HG02623 (cell line): ENCODE results near the gene CA4.

Source experiments
- ATAC-seq: cut with Tn5 transposase; IDR thresholded peaks from one replicate; pipeline ENCODE4 v1.9.1; 2021; ENCODE audit warnings: moderate library complexity; ENCODE audit not compliant: unreplicated experiment

The CA4 gene

DNA sequence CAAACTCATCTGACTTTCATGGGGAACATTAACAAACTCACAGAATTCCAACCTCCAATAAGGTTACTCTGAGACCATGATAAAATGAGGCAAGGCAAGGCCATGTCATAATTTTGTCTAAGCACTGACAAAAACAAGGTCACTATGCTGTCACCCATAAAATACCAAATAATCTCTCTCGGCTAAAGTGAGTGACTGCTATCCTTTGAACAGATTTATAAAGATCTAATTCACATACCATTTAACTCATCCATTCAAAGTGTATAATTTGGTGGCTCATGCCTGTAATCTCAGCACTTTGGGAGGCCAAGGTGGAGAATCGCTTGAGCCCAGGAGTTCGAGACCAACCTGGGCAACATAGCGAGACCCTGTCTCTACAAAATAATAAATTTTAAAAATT lies 20.6 kb upstream of the CA4 start:
- ATAC-seq: no peak

DNA sequence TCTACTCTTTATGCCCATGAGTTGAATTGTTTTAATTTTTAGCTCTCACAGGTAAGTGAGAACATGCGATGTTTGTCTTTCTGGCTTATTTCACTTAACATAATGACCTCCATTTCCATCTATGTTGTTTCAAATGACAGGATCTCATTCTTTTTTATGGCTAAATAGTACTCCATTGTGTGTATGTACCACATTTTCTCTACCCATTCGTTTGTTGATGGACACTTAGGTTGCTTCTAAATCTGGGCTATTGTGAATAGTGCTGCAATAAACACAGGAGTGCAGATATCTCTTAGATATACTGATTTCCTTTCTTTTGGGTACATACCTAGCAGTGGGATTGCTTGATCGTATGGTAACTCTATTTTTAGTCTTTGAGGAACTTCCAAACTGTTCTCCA lies 19.3 kb upstream of the CA4 start:
- no peak for ATAC-seq

DNA sequence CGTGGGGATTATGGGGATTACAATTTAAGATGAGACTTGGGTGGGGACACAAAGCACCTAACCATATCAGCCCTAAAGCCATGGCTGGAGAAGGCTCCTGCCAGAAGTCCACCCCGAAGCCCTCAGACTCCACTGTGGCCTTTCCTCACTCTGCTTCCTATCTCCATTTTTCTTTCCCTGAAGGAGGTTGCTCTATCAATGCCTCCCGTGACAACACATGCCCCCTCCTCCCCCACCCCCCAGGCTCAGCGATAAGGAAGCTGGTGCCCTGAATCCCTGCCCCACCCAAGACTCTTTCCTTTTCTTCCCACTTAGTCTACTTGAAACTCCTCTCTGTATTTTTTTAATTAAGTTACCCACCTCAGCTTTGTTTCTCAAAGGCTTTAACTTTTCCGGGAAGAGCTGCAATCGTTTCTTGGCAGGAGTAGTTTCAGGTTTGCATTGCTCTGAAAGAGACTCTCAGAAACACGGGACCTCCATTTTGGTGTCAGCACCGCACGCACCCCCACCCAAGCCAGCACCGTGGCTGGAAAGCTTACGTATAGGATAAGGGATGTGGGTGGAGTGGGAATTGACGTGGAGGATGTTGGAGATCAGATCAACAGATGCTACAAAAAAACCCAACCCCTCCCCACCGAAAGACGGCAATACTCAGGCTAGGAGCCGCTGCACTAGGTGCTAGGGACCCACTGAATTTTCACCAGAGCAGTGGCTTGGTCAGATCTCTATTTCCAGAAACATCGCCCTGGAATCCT lies 15.2 kb upstream of the CA4 start:
- peak; percentile 5 for ATAC-seq

DNA sequence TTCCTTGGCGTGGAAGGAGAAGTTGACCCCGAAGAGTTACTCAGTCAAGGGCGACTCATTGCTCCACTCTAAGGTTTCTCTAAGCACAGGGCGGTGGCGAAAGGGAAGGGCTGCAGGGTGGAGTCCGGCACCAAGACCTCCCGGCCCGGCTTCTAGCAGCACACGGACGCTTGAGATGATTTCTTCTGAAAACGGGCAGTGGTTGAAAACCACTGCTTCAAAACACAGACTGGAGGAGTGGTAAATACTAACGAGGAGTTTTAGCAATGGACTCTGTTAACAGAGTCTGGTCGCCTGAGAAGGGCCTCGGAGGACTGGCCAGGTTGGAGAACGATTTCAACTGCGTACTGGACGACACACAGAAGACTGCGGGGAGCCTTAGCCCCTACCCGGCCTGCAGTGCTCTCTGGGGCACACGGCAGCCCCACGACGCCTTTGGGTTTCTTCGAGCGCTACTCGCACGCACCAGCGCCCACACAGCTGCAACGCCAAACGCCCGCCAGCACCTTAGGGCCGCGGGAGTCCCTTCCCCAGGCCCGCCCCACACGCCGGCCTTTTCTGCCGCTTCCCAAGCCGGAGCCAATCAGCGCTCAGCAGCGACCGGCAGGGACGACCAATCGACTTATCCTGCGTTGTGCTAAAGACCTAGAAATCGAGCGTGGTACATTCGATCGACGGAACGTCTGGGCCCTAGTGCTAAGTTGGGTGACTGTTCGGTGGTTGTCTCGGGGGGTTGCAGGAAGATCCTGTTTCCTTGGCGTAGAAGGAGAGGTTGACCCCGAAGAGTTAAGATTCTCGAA lies 14.4 kb upstream of the CA4 start:
- peak; percentile 75 for ATAC-seq

- ATAC-seq: no peak
Observed at GRCh38 chr17:60135951-60136666, 13.7 kb upstream of the CA4 start.

GRCh38 chr17:60137731-60138130 lies 12.0 kb upstream of the CA4 start:
- no peak for ATAC-seq

- ATAC-seq: no peak
Observed at GRCh38 chr17:60138769-60139437, 10.9 kb upstream of the CA4 start.

DNA sequence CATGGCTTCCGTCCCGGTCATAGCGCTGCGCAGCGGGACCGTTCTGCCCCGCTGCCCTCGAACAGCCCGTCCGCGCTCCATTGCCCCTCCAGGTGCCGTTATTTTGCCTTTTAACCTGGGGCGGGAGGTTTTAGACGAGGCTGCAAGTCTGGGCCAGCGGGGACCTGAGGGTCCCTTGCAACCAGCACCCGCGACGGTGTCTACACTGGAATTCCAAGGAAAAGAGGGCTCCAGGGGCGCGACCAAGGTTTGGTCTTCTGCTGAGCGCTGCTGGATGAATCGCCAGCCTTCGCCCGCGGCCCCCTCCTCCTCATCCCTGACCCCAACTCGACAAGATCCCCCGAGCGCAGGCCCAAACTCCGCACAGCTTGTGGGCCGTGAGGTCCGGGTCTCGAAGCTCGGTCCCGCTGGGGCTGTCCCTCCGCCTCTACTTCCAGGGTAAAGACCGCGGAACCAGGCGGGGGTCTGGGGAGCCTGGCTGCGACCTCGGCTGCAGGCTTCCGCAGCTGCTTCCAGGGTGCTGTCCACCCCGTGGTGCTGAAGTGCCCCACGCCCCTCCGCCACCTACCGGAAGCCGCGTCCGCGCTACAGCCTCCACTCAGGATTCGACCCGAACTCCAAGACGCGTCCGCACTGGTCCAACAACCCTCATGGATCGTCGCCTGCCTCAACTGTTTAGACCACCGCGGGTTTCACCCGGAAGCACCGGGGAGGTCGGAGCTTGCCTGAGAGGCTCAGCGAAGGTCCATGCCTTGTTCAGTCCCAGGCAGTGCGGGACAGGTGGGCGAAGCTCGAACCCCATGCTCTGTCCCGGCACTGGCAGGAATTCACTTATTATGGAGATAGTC lies 10.1 kb upstream of the CA4 start:
- ATAC-seq: no peak

DNA sequence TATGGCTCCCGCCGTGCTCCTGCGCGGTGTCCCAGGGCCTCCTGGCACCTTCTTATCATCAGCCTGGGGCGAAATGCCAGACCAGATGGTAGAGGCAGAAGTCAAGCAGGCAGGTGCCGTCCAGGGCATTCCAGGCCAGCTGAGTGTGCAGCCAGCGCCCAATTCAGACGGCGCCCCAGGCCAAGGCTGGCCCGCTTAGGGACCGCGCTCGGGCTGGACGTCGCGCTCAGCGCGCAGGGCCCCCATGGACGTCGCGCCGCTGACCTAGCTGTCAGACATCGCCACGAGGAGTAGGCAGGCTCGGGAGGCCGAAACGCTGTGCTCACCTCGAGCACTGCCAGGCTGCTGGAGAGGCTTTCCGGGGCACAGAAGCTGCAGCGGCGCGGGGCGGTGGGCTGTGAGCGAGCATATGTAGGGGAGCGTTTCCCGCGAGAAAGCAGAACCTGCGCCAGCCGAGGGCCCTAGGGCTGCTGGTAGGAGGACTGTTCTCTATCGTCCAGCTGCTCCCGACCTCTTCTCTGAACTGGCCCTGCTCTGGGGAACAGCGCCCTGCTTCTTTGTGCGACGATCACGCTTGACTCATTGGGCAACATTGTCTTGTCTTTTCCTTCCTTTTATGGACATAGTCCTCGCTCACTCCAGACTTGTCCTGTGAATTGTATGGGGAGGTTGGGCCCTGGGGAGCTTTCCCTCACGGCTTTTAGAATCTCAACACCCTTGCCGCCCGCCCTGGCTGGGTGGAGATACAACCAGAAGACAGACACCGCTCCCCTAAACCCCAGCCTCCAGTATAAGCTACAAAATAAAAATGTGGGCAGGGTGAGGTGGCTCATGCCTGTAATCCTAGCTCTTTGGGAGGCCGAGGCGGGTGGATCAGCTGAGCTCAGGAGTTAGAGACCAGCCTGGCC lies 8.4 kb upstream of the CA4 start:
- no peak for ATAC-seq

- no peak for ATAC-seq
Observed at GRCh38 chr17:60142872-60143499, 6.8 kb upstream of the CA4 start.

GRCh38 chr17:60145006-60145935 lies 4.5 kb upstream of the CA4 start:
- ATAC-seq: no peak

DNA sequence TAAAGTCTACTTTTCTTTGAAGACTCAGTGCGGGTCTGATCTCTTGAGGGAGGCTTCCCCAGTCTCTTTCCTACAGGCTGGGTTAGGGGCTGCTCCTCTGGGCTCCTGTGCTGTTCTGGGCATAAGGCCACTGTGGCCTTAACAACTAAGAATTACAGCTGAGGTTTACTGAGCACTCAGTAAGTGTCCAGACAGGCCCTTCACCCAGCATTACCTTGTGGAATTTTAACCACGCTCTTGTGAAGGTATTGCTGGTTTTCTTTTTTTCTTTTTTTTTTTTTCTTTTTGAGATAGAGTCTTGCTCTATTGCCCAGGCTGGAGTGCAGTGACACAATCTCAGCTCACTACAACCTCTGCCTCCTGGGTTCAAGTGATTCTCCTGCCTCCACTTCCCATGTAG lies 3.6 kb upstream of the CA4 start:
- ATAC-seq: no peak

DNA sequence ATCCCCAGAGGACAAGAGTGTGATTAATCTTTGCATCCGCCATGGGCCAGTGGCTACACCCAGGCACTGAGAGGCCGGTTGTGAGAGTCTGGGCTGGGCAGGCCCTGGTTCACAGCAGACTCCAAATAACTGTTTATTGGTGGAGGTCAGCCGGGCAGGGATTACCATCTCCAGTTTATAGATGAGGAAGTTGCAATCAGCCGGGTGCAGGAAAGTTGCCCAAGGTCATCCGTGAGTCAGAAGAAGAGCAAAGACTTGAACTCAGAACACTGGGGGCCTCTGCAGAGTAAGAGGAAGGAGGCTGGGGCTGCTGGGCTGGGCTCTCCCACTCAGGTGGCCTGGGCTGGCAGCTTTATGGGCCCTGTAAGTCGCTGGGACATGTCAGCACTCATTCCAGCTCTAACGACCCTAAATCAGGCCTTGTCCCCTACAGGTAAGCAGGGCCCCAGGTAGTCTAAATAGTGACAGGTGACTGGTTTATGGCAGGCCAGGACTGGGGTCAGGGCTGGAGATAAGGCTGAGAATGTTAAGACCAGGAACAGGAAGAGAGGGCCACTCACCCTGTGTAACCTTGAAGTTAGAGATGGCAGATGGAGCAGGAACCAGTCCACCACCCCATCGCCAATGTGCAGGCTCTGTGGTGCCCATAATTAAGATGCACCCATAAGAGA lies 2.1 kb upstream of the CA4 start:
- ATAC-seq: no peak

GRCh38 chr17:60148373-60148772 lies 1.4 kb upstream of the CA4 start:
- ATAC-seq: no peak

- ATAC-seq: no peak
Observed at GRCh38 chr17:60151355-60151754, 1.6 kb downstream of the CA4 start.

DNA sequence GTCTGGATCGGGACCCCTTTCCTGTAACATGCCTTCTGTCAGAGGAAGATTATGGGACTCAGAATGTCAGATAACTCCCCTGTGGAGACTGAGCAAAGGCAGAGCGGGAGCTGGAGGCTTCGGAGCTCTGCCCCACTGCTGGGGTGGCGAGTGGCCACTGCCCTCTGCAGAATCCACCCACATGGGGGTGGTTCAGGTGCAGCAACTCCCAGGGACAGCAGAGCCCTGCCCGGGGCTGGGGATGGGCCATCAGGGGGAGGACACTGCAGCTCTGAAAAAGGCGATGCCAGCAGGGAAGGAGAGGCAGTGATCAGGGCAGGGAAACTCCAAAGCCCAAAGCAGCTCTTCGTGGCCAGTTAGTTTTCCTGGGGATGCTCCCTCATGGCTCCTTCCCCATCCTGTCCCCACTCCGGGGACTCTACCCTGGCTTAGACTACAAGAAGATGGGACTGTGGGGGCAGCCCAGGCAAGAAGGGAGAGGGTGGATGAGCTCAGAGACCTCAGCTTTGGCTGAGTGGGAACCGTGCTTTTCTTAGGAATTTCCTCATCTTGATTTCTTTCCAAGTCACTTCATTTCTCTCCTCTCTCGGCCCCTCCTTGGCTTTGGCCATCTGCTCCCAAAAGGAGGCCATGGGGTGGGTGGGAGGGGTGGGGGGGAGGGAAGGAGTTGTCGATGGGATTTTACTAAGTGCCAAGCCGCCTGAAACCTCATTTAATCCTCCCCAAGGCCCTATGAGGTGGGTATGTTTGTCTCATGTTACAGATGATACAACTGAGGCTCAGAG lies 4.0 kb downstream of the CA4 start:
- ATAC-seq: no peak
